ENCODE measurements around the gene VIPR2.

VIPR2 gene

DNA sequence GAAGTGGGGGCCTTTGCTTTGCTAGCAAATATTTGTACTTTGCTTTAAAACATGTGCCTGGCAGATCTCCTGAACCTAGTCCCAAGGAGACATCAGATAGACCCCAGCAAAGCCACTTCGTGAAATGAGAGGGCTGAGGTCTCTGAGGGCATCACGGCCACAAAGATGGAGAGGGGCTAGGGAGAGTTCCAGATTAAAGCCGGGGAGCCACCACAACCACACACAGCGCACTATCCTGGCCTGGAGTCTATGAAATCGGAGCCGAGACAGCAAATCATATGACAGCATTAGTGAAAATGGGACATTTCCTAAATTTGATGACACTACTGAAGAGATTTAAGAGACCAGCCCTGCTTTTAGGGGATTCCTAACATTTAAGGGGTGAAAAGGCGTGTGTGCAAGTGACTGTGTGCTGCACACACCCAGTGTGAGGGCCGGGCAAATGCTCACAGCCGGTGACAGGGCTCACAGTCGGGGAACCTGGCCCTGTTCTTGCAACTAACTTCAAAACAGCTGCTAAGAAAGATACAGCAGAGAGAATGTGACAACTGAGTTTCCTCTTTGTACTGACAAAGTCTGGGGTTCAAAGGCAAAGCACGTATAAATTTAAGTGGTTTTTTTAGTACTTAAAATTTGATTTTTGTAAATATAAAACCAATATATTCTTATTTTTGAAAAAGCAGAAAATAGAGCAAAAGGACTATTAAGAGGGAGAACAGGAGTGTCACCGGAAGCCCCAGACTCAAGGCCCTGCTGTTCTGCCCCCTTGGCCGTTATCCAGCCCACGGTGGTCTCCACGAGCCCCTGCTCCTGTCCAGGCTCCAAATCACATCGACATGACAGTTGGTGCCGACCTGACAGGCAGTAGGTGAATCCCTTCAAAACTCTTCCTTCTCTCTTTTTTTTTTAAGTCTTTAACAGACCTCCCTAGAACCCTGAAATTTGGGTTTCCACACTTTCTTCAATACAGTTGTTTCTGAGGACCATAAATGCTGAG is 49.5 kb downstream of the VIPR2 start:
- H3K4me3 ChIP-seq (replicated peaks; ENCODE audit: low read depth, low read length): no peak overlapping the region
- TF ChIP-seq, protein P1, sequence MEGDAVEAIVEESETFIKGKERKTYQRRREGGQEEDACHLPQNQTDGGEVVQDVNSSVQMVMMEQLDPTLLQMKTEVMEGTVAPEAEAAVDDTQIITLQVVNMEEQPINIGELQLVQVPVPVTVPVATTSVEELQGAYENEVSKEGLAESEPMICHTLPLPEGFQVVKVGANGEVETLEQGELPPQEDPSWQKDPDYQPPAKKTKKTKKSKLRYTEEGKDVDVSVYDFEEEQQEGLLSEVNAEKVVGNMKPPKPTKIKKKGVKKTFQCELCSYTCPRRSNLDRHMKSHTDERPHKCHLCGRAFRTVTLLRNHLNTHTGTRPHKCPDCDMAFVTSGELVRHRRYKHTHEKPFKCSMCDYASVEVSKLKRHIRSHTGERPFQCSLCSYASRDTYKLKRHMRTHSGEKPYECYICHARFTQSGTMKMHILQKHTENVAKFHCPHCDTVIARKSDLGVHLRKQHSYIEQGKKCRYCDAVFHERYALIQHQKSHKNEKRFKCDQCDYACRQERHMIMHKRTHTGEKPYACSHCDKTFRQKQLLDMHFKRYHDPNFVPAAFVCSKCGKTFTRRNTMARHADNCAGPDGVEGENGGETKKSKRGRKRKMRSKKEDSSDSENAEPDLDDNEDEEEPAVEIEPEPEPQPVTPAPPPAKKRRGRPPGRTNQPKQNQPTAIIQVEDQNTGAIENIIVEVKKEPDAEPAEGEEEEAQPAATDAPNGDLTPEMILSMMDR (IDR thresholded peaks at IDR 0.05; ENCODE audit: low read depth, low read length, missing control alignments): no peak
- no peak for DNase-seq (ENCODE audit: extremely low read depth, low read depth)

DNA sequence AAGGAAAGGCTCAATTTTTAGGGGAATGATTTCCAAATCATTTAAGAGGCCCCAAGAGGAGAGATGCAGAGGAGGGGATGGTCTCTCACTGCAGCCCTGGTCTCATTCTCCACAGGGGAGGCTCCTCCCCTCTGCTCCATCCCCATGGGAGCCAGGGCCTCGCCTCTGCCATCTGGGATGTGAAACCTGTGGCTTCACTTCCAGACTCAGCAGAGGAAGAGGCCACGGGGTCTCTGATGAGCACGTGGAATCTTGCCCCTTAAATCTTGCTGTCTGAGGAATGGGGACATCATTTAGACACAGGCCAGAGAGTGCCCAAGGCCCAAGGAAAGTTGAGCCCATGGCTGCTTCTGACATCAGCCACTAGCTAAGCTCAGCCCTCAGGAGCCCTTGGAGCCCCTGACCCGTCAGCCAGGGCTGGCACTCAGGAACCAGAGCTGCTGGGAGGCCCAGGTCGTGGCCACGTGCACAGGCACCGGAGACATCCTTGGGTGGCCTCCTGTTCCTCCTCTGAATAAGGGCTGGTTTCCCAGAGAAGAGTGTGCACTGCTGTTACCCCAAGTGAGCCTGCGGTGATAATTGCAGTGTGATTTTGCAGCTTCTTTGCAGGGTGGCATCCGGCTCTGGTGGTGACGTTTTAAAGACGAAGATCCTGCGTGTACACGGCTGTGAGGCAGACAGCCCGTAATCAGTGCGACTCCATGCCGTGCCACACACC is 50.5 kb downstream of the VIPR2 start:
- DNase-seq (ENCODE audit: extremely low read depth, low read depth): no peak

DNA sequence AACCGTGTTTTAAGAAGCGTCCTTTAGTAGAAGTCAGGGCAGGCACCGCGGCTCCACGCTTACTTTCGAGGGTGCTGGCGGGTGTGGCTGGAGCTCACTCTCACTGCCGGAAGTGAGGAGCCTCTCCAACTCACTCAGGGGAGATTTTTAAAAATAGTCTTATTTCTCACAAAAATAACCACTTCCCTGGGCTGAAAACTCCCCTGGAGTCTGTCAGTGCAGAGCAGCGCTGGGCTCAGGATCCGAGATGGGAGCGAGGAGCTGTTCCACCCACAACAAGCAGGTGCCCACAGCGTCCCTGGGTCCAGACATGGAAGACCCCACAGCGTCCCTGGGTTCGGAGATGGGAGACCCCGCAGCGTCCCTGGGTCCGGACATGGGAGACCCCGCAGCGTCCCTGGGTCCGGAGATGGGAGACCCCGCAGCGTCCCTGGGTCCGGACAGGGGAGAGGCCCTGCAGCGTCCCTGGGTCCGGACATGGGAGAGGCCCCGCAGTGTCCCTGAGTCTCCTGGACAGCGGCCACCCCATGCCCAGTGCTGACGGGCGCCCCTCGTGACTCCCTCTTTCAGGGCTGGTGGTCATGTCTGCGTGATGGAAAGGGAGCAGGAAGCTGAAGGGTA is 51.2 kb downstream of the VIPR2 start:
- no peak overlapping the region for H3K4me3 ChIP-seq (replicated peaks; ENCODE audit: low read depth, low read length)
- TF ChIP-seq, protein P1 (IDR thresholded peaks at IDR 0.05; ENCODE audit: low read depth, low read length, missing control alignments): no peak

More for the DNA sequence above, 50.5 kb downstream of the VIPR2 start:
- TF ChIP-seq, protein P1 (IDR thresholded peaks at IDR 0.05; ENCODE audit: low read depth, low read length, missing control alignments): no peak
- H3K4me3 ChIP-seq (replicated peaks; ENCODE audit: low read depth, low read length): no peak overlapping the region

DNA sequence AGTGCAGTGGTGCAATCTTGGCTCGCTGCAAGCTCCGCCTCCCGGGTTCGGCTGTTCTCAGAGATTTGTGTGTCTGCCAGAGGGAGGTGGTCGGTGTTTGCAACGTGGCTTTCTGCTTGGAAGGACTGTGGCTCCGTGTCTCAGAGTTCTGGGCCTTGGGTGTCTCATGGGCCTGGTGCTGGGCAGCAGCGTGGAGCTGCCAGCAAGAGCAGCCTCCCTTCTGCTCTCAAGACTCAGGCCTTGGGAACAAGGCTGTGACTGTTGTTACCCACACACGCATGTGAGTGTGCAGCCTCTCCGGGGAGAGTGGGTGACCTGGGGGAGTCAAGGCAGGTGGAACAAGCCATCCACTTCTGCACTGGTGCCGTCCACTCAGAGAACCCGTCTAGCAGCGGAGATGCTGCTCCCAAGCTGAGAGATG is 52.0 kb downstream of the VIPR2 start:
- TF ChIP-seq, protein P1 (IDR thresholded peaks at IDR 0.05; ENCODE audit: low read depth, low read length, missing control alignments): no peak
- H3K4me3 ChIP-seq (replicated peaks; ENCODE audit: low read depth, low read length): no peak overlapping the region
- no peak for DNase-seq (ENCODE audit: extremely low read depth, low read depth)

More for the DNA sequence above, 51.2 kb downstream of the VIPR2 start:
- DNase-seq (ENCODE audit: extremely low read depth, low read depth): no peak

DNA sequence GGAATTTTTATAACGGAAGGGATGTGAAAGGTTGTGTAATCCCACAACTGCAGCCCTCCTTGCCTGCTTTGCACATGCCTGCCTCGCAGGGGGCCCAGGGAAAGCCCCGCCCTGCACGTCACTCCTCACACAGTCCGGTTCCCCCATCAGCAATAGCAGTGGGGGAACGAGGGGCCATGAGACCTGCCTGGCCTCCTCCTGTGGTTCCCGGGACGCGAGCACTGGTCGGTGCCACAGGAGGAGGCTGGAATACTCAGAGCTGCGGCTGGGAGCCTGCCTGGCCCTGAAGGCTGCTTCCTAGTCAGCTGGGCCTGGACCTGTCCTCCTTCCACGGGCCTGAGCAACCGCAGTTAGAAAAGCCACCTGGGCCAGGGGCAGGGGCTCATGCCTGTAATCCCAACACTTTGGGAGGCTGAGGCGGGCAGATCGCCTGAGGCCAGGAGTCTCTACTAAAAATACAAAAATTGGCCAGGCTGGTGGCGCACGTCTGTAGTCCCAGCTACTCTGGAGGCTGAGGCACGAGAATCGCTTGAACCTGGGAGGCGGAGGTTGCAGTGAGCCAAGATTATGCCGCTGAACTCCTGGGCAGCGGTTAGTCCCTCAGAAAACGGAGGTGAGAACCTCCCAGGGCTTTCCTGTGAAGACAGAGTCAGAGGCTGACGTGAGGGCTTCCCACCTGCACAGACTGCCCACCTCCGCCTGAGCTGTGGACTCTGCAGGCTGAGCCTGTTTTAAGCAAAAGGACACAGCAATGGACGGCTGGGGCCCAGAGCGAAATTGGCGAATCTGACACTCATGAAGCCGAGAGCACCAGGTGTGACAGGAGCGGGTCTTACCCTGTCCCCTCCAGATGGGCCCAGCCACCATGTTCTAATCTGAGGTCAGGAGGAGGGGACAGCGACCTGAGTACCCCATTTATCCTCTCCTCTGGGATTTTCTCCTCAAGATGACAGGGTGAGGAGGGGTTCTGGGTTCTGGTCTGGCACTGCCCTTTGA is 52.9 kb downstream of the VIPR2 start:
- no peak overlapping the region for H3K4me3 ChIP-seq (replicated peaks; ENCODE audit: low read depth, low read length)
- TF ChIP-seq, protein P1 (IDR thresholded peaks at IDR 0.05; ENCODE audit: low read depth, low read length, missing control alignments): no peak
- DNase-seq (ENCODE audit: extremely low read depth, low read depth): no peak

Measured in HFF-Myc (cell line).